Retina (tissue), 1 donor: Measurements from ENCODE around the gene CDKN1B.

Experiments
- DNase-seq: peaks from one replicate; pipeline ENCODE4 v3.0.0-alpha.2; 2016

CDKN1B gene

DNA sequence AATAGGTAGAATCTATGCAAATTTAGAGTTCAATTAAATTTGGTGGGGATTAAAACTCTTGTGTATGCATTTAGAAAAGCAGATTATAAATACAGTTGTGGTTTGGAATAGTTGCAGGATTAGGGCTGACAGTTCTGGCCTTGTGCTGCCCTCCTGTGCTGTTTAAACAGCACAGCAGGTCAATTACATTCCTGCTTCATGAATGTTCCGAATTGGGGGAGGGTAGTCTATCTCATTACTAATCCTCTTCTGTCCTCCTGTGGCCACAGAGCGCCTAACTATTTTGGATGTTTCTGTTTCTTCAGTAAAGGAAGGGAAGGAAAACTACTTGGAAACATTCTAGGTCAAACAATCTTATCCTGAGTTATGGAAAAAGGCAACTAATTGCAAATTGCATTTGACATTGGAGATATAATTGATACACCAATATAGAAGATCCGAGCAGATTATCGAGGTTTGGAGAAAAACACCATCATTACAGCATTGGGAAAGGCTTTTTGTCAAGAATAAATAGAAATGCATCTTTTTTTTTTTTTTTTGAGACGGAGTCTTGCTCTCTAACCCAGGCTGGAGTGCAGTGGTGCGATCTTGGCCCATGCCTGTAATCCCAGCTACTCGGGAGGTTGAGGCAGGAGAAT lies 12.5 kb upstream of the CDKN1B start:
- peak; percentile 71 for DNase-seq

DNA sequence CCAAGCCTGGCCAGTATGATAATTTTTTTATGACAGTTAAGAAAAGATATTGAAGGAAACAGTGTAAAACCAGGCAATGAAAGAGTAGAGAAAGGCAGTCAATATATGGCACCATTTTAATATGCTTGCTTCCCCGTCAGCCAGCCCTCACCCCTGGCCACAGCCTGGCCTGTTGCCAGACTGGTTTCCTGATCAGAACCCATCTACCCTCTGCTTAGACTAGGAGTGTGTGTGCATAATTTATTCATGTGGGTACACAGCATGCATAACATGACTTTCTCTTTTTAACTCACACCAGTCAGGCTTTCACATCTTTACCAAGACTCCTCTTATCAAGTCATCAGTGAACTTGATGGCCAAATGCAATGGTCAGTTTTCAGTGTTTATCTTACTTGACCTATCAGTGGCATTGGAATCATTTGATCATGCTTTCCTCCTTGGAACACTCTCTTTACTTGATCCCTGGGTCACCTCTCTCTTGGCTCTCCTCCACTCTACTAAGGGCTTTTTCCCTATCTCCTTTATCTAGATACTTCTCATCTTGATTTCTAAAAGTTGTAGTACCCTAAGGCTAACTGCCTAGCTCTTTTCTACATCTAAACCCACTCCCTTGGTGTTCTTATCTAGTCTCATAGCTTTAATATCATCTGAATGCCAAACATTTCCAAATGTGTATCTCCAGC lies 11.2 kb upstream of the CDKN1B start:
- DNase-seq, result no peak

DNA sequence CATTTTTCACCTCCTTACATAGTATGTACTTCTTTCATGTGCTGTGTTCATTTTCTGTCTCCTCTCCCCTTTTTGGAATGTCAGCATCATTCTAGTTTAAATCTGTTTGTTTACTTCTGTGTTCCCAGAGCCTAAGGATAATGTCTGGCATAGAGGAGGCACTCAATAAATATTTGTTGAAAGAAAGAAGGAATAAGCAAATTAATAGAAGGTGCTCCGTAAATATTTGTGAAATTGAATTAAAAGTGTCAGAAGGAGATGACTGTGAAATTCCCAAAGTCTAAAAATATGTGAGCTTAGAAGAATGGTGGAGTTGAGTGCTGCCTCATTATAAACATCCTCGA lies 3.3 kb upstream of the CDKN1B start:
- DNase-seq, result no peak

DNA sequence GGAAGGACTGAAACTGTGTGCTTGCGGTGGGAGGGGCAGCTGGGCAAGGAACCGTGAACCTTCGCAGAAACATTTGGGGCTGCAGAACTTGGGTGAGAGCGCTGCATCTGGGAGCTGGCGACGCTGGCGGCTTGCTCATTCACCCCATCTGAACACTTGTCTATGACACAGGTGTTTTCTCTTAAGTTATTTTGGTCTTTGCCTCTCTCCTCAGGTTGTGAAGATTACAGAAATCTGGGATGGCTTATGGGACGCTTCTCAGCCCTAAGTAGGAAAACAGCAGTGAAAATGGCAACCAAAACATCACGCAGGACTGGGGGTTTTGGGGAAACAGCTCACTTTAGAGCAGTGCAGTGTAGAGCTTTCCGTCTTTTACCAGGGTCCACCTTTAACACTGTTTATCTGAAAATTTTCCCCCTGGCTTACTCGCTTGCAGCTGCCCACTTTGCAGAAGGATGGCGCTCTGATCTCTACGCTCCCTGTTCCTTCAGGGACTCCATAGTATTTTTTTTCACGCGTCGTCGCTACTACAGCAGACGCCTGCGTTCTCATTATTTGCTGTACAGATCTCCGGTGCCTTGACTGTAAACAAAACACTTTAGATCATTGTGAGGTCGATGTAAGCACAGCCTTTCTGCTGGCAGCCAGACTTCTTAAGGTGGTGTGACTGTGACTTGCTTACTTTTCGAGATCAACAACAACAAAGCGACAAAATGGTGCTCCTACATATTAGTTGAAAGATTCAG lies 2.7 kb upstream of the CDKN1B start:
- peak; percentile 66 for DNase-seq

DNA sequence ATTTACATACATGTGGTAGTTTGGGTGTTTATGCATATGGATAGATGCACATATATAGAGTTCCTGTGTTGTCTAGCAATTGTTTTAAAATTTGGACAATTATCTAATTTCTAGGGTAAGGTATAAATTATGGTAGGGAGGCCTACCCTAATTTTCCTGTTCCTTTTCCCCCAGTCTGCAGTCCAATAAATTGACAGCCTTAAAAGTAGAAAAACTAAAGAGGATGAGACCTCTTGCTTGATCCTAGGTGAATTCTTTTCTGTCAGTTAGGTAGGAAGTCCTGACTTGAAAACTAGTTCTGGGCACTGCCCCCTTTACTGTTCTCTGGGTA lies 2.1 kb upstream of the CDKN1B start:
- no peak for DNase-seq

DNA sequence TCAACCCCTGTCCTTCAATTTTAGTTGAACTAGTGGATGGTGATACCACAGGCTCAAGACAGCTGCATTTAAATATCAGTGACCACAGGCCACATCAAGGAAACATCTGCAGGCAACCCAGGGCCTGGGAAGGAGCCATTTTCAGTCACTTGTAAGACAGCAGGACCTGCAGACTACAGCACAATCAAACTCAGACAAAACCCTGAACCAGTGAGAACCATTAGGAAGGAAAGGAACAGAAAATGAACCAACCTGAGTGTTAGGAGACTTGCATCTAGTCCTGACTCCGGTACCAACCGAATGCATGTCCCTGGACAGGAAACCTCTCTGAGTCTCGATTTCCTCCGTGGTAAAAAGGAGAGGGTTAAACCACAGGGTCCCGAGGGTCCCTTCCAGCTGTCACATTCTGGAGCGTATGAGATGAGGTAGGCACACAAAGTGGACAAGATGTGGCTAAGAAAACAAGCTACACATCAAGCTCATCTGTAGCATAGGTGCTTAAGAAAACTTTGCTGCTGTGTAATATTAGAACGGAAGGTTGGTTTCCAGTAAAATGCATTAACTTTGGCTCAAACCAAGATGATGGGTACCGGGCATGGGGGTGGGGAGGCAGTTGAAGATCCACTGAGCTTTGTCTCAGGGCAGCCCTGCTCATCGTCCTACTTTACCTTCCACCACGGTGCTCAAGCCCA lies 1.6 kb upstream of the CDKN1B start:
- DNase-seq, result peak; percentile 61

DNA sequence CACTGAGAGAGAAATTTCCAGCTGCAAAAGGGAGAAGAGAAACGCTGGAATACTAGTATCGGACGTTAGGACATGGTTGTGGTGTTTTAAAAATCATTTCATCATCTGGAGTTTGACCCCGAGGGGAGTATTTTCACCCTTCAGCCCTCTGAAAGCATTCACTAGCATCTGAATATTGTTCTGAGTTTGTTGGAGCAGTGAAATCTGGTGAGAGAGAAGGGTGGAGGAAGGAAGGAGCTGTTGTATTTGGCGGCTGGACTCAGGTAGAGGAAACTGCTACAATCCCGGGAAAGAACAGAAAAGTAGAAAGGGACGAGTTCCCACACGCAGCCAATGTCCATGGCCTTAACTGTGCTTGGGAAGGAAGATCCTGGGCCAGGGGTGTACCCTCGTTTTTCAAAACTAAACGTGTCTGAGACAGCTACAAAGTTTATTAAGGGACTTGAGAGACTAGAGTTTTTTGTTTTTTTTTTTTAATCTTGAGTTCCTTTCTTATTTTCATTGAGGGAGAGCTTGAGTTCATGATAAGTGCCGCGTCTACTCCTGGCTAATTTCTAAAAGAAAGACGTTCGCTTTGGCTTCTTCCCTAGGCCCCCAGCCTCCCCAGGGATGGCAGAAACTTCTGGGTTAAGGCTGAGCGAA lies 896 bp upstream of the CDKN1B start:
- DNase-seq, result peak; percentile 77

DNA sequence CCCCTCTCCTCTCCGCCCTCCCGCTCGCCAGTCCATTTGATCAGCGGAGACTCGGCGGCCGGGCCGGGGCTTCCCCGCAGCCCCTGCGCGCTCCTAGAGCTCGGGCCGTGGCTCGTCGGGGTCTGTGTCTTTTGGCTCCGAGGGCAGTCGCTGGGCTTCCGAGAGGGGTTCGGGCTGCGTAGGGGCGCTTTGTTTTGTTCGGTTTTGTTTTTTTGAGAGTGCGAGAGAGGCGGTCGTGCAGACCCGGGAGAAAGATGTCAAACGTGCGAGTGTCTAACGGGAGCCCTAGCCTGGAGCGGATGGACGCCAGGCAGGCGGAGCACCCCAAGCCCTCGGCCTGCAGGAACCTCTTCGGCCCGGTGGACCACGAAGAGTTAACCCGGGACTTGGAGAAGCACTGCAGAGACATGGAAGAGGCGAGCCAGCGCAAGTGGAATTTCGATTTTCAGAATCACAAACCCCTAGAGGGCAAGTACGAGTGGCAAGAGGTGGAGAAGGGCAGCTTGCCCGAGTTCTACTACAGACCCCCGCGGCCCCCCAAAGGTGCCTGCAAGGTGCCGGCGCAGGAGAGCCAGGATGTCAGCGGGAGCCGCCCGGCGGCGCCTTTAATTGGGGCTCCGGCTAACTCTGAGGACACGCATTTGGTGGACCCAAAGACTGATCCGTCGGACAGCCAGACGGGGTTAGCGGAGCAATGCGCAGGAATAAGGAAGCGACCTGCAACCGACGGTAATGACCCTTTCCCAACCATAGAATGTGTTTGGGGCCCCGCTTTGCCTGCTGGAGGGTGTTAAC lies 615 bp downstream of the CDKN1B start:
- no peak for DNase-seq

DNA sequence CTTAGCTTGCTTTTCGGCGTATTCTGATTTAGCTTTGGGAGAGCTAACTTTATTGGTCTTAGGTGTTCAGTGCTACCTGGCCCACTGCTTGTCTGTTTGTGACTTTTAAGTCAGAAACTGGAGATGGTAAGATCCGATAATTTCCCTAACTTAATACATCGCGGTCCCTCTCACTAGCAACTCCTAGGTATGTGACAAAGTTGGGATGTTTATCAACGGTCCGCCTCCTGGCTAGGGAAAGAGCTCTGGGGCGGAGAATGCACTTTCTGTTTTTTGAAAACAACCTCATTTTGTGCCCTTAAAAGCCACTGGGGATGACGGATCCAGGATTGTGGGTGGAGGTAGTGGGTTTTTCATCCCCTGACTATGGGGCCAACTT lies 1.2 kb downstream of the CDKN1B start:
- peak; percentile 23 for DNase-seq

DNA sequence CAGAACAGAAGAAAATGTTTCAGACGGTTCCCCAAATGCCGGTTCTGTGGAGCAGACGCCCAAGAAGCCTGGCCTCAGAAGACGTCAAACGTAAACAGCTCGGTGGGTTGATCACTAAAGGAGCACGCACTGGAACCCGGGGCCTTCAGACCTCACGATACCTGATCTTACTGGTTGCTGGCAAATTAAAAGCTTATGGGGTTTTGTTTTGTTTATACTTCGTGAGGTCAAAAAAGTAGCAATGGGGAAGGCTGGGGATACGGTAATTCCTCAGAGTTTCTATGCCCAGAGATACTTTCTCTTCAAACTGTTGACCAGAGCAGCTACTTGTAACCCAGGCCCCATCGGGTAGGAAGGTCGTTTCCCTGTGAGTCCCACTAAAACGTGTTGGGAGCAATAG lies 1.7 kb downstream of the CDKN1B start:
- DNase-seq, result peak; percentile 32

DNA sequence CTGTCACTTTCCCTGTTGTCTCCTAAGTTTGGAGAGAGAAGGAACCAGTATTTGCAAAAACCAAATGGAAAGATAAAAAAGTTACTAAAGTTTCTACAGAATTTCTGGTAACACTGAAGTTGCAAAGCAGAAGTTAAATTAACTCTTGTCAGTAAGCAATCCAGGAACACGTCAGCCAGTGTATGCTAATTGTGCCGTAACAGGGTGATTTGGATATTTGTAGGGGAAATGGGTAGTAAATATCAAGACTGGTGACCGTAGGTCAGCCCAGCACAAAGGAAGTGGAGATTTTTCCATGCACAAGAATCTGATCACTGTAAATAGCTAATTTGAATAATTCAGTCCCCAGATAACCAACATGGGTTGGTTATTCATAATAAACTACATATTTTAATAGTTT lies 2.3 kb downstream of the CDKN1B start:
- no peak for DNase-seq

DNA sequence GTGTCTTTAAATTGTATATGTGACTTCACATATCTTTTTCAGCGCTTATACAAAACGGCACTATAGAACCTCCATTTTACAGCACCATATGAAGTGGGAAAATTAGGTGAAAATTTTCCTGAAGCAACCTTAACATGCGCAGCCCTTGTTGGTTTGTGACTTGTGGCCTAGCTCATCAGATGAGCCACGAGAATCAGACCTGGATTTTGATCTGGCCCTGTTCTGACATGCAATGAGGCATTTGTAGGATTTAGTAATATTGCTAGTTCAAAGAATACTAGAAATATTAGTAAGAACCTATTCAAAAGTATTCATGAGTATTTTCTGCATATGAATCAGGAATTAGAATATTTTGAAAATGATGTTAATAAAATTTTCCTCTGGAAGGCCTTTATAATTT lies 2.9 kb downstream of the CDKN1B start:
- no peak for DNase-seq

DNA sequence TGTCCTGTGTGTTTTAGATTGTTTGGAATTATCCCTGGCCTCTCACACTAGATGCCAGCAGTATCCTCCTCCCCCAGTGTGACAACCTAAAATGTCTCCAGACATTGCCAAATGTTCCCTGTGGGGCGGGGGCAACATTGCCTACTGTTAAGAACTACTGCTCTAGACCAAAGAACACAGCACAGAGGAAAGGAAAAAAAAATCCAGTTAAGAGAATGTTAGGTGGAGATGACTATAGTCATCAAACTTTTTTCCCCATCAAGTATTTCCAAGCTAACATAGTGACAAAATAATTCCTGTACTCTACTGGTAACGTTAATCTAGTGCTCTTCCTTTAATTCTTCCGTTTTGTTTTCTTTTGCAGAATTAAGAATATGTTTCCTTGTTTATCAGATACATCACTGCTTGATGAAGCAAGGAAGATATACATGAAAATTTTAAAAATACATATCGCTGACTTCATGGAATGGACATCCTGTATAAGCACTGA lies 3.5 kb downstream of the CDKN1B start:
- DNase-seq, result no peak

DNA sequence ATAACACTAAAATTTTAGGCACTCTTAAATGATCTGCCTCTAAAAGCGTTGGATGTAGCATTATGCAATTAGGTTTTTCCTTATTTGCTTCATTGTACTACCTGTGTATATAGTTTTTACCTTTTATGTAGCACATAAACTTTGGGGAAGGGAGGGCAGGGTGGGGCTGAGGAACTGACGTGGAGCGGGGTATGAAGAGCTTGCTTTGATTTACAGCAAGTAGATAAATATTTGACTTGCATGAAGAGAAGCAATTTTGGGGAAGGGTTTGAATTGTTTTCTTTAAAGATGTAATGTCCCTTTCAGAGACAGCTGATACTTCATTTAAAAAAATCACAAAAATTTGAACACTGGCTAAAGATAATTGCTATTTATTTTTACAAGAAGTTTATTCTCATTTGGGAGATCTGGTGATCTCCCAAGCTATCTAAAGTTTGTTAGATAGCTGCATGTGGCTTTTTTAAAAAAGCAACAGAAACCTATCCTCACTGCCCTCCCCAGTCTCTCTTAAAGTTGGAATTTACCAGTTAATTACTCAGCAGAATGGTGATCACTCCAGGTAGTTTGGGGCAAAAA lies 4.1 kb downstream of the CDKN1B start:
- no peak for DNase-seq

DNA sequence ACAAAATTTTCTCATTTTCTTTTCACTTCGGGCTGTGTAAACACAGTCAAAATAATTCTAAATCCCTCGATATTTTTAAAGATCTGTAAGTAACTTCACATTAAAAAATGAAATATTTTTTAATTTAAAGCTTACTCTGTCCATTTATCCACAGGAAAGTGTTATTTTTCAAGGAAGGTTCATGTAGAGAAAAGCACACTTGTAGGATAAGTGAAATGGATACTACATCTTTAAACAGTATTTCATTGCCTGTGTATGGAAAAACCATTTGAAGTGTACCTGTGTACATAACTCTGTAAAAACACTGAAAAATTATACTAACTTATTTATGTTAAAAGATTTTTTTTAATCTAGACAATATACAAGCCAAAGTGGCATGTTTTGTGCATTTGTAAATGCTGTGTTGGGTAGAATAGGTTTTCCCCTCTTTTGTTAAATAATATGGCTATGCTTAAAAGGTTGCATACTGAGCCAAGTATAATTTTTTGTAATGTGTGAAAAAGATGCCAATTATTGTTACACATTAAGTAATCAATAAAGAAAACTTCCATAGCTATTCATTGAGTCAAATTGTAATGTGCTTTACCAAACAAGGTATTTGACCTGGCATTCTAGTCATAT lies 4.8 kb downstream of the CDKN1B start:
- no peak for DNase-seq

DNA sequence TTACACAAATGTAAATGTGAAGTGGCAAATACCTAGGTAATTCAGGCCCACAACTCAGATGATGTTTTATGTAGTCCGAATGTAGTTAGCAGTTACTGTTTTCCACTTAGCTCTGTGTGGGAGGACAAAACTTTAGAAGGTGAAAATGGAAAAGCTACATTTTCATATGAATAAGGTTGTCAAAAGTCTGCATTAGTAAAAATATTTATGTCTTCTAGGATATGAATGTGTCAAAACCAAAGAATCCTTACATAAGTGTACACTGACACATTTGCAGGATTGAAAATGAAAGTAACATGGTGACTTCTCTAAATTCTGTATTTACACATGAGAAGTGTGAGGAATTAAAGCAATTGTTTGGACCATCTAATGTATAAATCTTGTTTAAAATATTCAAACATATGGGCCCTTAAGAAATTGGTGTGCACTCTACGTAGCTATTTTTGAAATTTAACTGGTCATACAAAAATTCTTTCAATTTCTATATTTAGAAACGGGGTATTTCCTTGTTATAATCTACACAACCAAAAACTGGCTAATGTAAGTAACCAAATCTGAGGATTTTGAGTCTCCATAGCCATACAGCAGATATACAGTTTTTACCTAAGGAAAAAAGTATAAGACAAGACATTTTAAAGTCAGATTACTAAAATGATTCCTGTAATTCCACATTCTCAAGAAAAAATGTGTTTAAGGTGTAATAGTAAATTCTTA lies 5.4 kb downstream of the CDKN1B start:
- DNase-seq, result no peak

DNA sequence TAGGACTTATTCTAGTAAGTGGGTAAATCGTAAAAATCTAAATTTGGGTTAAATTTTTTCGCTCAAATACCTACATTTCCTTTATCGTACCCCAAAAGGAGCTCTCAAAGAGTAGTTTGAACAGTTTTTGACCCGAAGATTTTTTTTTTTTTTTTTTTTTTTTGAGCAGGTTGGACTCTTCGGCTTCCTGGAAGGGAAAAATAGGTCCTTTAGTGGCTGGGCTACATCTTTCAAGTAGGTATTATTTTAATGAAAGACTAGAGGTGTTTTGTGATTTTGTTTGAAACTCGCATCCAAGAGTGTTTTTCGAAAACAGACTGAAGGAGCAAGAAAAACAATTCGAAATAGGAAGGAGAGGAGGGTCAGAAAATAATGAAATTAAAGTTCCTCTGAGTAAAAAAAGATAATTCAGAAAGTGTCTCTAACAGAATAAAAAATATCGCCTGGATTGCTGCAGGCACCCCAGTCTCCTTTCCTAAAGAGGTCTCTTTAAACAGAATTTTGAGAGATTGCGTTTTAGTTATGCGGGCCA lies 6.0 kb downstream of the CDKN1B start:
- no peak for DNase-seq

DNA sequence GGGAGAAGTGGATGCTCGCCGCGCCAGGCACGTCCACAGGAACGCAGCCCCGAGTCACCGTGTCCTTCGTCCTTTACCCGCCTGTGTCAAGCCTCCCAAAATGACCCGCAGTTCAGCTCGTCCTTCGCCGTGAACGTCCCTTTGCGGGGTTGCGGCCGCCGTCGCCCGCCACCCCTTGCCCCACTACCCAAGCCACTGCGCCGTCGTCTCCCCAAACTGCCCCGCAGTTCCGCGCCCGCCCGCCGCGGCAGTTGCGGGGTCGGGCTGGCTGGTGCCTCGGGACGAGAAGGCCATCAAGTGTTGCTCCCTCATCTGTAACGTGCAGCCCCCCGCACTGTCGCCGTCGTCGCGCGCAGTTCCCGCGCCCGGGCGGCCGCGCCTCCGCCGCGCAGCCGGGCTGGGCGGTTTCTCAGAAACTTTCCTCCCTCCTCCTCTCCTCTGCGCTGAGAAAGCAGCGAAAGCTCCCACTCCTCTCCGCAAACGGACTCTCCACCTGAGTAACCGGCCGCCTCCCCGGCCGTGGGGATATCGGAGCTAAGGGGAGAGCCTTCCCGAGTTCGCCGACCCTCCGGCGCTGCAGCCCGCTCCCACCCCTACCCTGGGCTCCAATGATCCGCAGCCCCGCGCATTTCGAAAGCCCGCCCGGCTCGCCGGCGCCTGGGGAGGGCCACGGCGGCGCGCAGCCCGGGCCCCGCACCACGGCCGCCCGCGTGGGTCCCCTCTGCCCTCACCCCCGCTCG lies 6.7 kb downstream of the CDKN1B start:
- peak; percentile 85 for DNase-seq

DNA sequence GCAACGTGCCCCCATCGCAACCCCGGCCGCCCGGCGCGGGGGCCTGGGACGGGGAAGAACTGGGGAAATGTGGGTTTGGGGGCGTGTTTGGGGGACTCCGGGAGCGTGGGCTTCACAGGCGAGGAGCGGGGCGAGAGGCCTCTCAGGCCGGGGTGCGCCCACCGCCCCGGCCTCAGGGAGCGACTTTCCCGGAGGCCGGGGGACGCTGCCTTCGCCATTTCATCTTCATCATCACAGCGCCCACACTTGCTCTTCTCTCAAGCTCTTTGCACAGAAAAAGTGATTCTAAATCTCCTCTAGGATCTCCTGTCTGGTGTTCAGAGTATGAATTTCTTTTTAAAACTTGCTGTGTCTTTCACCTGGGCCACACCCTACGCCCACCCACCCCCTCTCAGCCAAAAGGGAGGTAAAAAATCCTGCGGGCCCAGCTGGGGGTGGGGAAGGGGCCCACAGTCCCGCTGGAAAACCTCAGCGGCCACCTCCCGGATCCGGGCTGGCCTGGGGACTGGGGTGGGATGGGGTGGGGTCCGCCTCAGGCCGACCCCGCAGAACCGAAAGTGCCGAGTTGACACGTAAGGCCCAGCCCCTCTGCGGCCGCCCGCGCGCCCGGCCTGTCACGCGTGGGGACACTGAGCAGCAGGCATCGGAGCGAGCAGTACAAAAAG lies 7.4 kb downstream of the CDKN1B start:
- DNase-seq, result peak; percentile 66
